PC-9 (cell line): ENCODE measurements around the gene ITLN1. TPM values are rescaled to one million over a fixed set of nuclear protein-coding genes. Genes with fewer than 3 reads are reported as not detected.
A peak's percentile ranks its signal among the peaks of the same experiment; 100 is the strongest.

ENCODE experiments used
- BruUV-seq: library from RNA; stranded (reverse); fragments of 400-500 nt; replicated peaks from 2 replicates; lab custom pipeline; 2021; lab: Mats Ljungman, UMichigan
- CTCF ChIA-PET: fragments of 300-600 bp; sonication (Branson Sonifier 250); formaldehyde crosslinking; loops from one replicate; lab custom pipeline; 2022; ENCODE audit warnings: antibody characterized with exemption; lab: Charles Lee
- POLR2A ChIA-PET: fragments of 300-600 bp; sonication (Branson Sonifier 250); formaldehyde crosslinking; loops from one replicate; lab custom pipeline; 2022; ENCODE audit warnings: antibody characterized with exemption; ENCODE audit not compliant: unreplicated experiment; lab: Charles Lee
- DNase-seq, 2 experiments: peaks; one replicate each; pipeline versions ENCODE4 v3.0.0 to v3.0.0-alpha.2; 2015 to 2022; ENCODE audit warnings: mixed read lengths in 1 of 2
- H2AFZ ChIP-seq: fragments of 200-600 bp; sonication (generic); 2 replicates; pipeline ENCODE4 v1.8.1; 2017; ENCODE audit warnings: antibody characterized with exemption
- H3F3A ChIP-seq: fragments of 200-600 bp; sonication (generic); 2 replicates; pipeline ENCODE4 v1.8.1; 2017; ENCODE audit warnings: antibody characterized with exemption, mild to moderate bottlenecking, low read depth; ENCODE audit not compliant: insufficient read depth
- H3K27ac ChIP-seq: fragments of 200-600 bp; sonication (generic); 2 replicates; pipeline ENCODE4 v1.6.1; 2016; ENCODE audit warnings: mixed run types
- H3K27me3 ChIP-seq: fragments of 200-600 bp; sonication (generic); 2 replicates; pipeline ENCODE4 v1.6.1; 2016; ENCODE audit warnings: low read depth, mixed run types; ENCODE audit not compliant: insufficient read depth
- H3K36me3 ChIP-seq: fragments of 200-600 bp; sonication (generic); 2 replicates; pipeline ENCODE4 v1.6.1; 2016; ENCODE audit warnings: low read depth, mixed run types
- H3K4me1 ChIP-seq: fragments of 200-600 bp; sonication (generic); replicated peaks from 2 replicates; pipeline ENCODE4 v1.6.1; 2016; ENCODE audit warnings: mixed run types; ENCODE audit not compliant: insufficient read depth
- H3K4me2 ChIP-seq: fragments of 200-600 bp; sonication (generic); 2 replicates; pipeline ENCODE4 v1.6.1; 2017; ENCODE audit warnings: mixed run types
- H3K4me3 ChIP-seq: fragments of 200-600 bp; sonication (generic); 2 replicates; pipeline ENCODE4 v1.6.1; 2016; ENCODE audit warnings: mixed run types
- H3K79me2 ChIP-seq: fragments of 200-600 bp; sonication (generic); 2 replicates; pipeline ENCODE4 v1.6.1; 2017; ENCODE audit warnings: low read depth, mixed run types
- H3K9me2 ChIP-seq: fragments of 200-600 bp; sonication (generic); 2 replicates; pipeline ENCODE4 v1.8.1; 2017; ENCODE audit warnings: mild to moderate bottlenecking; ENCODE audit not compliant: insufficient read depth
- H3K9me3 ChIP-seq: fragments of 200-600 bp; sonication (generic); 2 replicates; pipeline ENCODE4 v1.8.1; 2016; ENCODE audit warnings: low read depth; ENCODE audit not compliant: insufficient read depth
- H4K20me1 ChIP-seq: fragments of 200-600 bp; sonication (generic); 2 replicates; pipeline ENCODE4 v1.8.1; 2017; ENCODE audit not compliant: insufficient read depth
- CTCF ChIP-seq: fragments of 200-600 bp; sonication (generic); conservative IDR thresholded peaks from 2 replicates; pipeline ENCODE4 v1.6.1; 2017; ENCODE audit warnings: mixed run types, antibody characterized with exemption, mild to moderate bottlenecking, moderate library complexity
- EZH2 ChIP-seq: fragments of 200-600 bp; sonication (generic); IDR thresholded peaks from 2 replicates; pipeline ENCODE4 v1.8.0; 2017; ENCODE audit warnings: antibody characterized with exemption, low read depth
- intact Hi-C: fragments of 100-400 bp; cut with micrococcal nuclease; formaldehyde crosslinking; loops from one replicate; pipeline ENCODE4 v1.10.0; 2022; ENCODE audit not compliant: unreplicated experiment
- total RNA-seq: library from RNA; stranded (reverse); gene quantifications from 2 replicates; pipeline ENCODE4 v1.2.3, GENCODE V29; 2021

The ITLN1 gene
- total RNA-seq, 1 experiment from 2014 or later: not detected

- Histone ChIP-seq H3K4me2 (no peak overlapping the region), H4K20me1 (no peaks in the 10 kb centered on the region), H3F3A (peaks cover 4% of the 10 kb centered on the region; the same call in 1 of the 2 replicates), H3K4me3 (no peak overlapping the region), H2AFZ (no peak overlapping the region), H3K4me1 (peaks cover 4% of the 10 kb centered on the region; the same call in 1 of the 2 replicates), H3K9me3 (no peaks in the 10 kb centered on the region), H3K9me2 (no peaks in the 10 kb centered on the region), H3K79me2 (no peaks in the 10 kb centered on the region), H3K27ac (no peak overlapping the region), H3K27me3 (no peaks in the 10 kb centered on the region), H3K36me3 (no peaks in the 10 kb centered on the region)
- peak in 1 of 2 experiments; percentile 35 for DNase-seq
- intact Hi-C loops: loop anchor here (1.0 to 5.0 kb wide), 4 partner anchors 108 to 304 kb away; no protein-coding TSS in a partner anchor
- BruUV-seq: no TSS peak
- TF ChIP-seq CTCF (peak; percentile 93), EZH2 (no peak)
- ChIA-PET POLR2A (interaction anchor here (0.6 kb wide), 1 partner anchor 155 kb away, joined by 3 read pairs; no protein-coding TSS in a partner anchor), CTCF (interaction anchor here (0.6 to 1.9 kb wide), 4 partner anchors 39 to 155 kb away, joined by 3 to 5 read pairs (median 4); partner anchors contain the start of gene LY9)
Observed at GRCh38 chr1:160834945-160835565, 49.9 kb downstream of the ITLN1 start.

DNA sequence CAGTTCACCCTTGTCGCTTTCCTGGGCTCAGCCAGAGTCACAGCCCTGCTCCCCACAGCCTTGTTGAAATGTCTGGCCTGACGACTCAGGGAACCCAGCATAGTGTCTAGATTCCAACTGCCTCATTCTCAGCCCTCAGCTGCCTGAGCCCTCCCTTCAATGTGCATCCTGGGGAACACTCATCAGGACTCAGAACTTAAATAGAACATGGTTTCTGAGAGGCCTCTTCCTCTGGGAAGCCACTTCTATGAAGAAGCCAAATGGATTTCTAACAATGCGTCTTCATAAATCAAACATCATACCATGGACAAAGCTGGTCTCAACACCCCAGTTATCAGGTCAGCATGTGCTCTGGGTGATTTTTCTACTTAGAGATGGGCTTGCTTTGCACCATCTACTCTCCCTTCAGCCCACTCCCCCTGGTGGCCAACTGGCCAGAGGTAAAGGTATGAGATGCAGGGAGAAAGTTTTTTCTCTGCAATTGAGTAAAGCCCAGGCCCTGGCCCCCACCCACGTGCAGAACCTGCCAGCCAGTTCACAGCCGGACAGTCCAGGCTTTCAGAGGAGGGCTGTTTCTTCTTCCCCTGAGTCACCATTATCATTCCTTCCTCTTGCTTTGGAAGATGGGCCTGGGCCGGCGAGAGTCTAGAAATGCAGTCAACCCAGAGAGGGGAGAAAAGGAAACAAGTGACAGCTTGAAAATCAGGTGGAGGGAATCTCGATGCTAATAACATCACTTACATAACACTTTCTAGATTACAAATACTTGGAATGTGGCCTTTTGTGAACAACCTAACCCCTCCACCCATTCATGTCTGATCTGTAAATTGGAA is 54.4 kb downstream of the ITLN1 start:
- POLR2A ChIA-PET: no interaction called here
- CTCF ChIA-PET: interaction anchor here (0.5 kb wide), 1 partner anchor 24 kb away, joined by 6 read pairs; no protein-coding TSS in a partner anchor
- peaks cover 28% of the 10 kb centered on the region for H3K4me1 ChIP-seq
- no peak overlapping the region for H3K27ac ChIP-seq
- H2AFZ ChIP-seq: no peak overlapping the region
- no peak overlapping the region for H3K4me3 ChIP-seq
- H3K79me2 ChIP-seq: no peaks in the 10 kb centered on the region
- TF ChIP-seq EZH2 (no peak), CTCF (peak; percentile 87)
- no peaks in the 10 kb centered on the region for H3K27me3 ChIP-seq
- H3K4me2 ChIP-seq: no peak overlapping the region
- H3F3A ChIP-seq: peaks cover 20% of the 10 kb centered on the region; the same call in 1 of the 2 replicates
- BruUV-seq: no TSS peak
- no peaks in the 10 kb centered on the region for H3K36me3 ChIP-seq
- H4K20me1 ChIP-seq: no peaks in the 10 kb centered on the region
- intact Hi-C loops: loop anchor here (1.0 kb wide), 2 partner anchors 49 to 82 kb away; no protein-coding TSS in a partner anchor
- no peaks in the 10 kb centered on the region for H3K9me2 ChIP-seq
- H3K9me3 ChIP-seq: no peaks in the 10 kb centered on the region
- DNase-seq: peak; percentile 48 to 64

DNA sequence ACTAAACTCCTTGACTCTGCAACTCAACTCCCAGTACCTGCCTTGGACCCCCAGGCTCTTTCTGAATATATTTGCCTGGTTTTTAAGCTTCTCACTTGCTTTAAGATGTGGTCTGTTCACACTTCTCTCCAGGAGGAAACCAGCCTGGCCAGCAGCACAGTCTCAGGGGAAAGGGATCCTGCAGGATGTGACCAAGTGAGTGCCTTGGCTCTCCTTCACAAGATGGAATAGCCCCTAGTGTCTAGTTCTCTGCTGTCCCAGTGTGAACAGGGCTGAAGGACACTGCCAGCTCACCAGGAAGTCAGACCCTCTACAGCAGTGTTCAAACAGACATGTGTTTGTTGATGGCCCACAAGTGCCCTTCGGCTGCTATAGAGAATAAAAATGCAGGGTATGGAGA is 55.2 kb downstream of the ITLN1 start:
- no peak for TF ChIP-seq EZH2
- TF ChIP-seq CTCF: no peak
- H3K27ac ChIP-seq: no peak overlapping the region
- intact Hi-C loops: loop anchor here (1.0 kb wide), 2 partner anchors 48 to 81 kb away; no protein-coding TSS in a partner anchor
- no peaks in the 10 kb centered on the region for H4K20me1 ChIP-seq
- no peak overlapping the region for H2AFZ ChIP-seq
- peaks cover 20% of the 10 kb centered on the region; the same call in 1 of the 2 replicates for H3F3A ChIP-seq
- H3K9me2 ChIP-seq: no peaks in the 10 kb centered on the region
- H3K36me3 ChIP-seq: no peaks in the 10 kb centered on the region
- BruUV-seq: no TSS peak
- H3K9me3 ChIP-seq: no peaks in the 10 kb centered on the region
- peaks cover 34% of the 10 kb centered on the region for H3K4me1 ChIP-seq
- H3K4me2 ChIP-seq: no peak overlapping the region
- CTCF ChIA-PET: no interaction called here
- no peaks in the 10 kb centered on the region for H3K79me2 ChIP-seq
- no peak overlapping the region for H3K4me3 ChIP-seq
- DNase-seq: no peak
- H3K27me3 ChIP-seq: no peaks in the 10 kb centered on the region
- POLR2A ChIA-PET: no interaction called here
